GM23338 (cell line): ENCODE measurements around the gene PHF21A. TPM values are rescaled to one million over a fixed set of nuclear protein-coding genes. Genes with fewer than 3 reads are reported as not detected.

Experiments used
- ATAC-seq: fragments of 200-7000 bp; cut with Tn5 transposase; 3 replicates; pipeline ENCODE4 v1.9.1; 2020
- DNase-seq: peaks from one replicate; pipeline ENCODE4 v3.0.0-alpha.2; 2015; ENCODE audit warnings: low spot score
- H2AFZ ChIP-seq: fragments of 200-600 bp; sonication (generic); 2 replicates; pipeline ENCODE4 v1.8.0; 2016; ENCODE audit warnings: antibody characterized with exemption, mild to moderate bottlenecking, moderate library complexity
- H3F3A ChIP-seq: fragments of 200-600 bp; sonication (generic); replicated peaks from 2 replicates; pipeline ENCODE4 v1.8.0; 2017; ENCODE audit warnings: antibody characterized with exemption, mixed run types, low read depth
- H3K27ac ChIP-seq: fragments of 200-600 bp; sonication (generic); 2 replicates; pipeline ENCODE4 v1.6.1; 2016; ENCODE audit warnings: low read depth
- H3K27me3 ChIP-seq: fragments of 200-600 bp; sonication (generic); 2 replicates; pipeline ENCODE4 v1.8.0; 2016; ENCODE audit warnings: mild to moderate bottlenecking, mixed run types, moderate library complexity; ENCODE audit not compliant: insufficient read depth
- H3K36me3 ChIP-seq: fragments of 200-600 bp; sonication (generic); 2 replicates; pipeline ENCODE4 v1.8.0; 2016; ENCODE audit warnings: mild to moderate bottlenecking; ENCODE audit not compliant: insufficient read depth
- H3K4me1 ChIP-seq: fragments of 200-600 bp; sonication (generic); 2 replicates; pipeline ENCODE4 v1.8.0; 2016; ENCODE audit warnings: mild to moderate bottlenecking, moderate library complexity; ENCODE audit not compliant: insufficient read depth
- H3K4me2 ChIP-seq: fragments of 200-600 bp; sonication (generic); 2 replicates; pipeline ENCODE4 v1.7.1; 2017; ENCODE audit warnings: mixed run types
- H3K4me3 ChIP-seq: fragments of 200-600 bp; sonication (generic); 2 replicates; pipeline ENCODE4 v1.6.1; 2016; ENCODE audit warnings: mixed run types
- H3K79me2 ChIP-seq: fragments of 200-600 bp; sonication (generic); replicated peaks from 2 replicates; pipeline ENCODE4 v1.8.0; 2017; ENCODE audit warnings: mild to moderate bottlenecking; ENCODE audit not compliant: insufficient read depth
- H3K9me2 ChIP-seq: fragments of 200-600 bp; sonication (generic); 2 replicates; pipeline ENCODE4 v1.8.0; 2017; ENCODE audit not compliant: insufficient read depth
- H4K20me1 ChIP-seq: fragments of 200-600 bp; sonication (generic); replicated peaks from 2 replicates; pipeline ENCODE4 v1.8.0; 2017; ENCODE audit warnings: mild to moderate bottlenecking; ENCODE audit not compliant: insufficient read depth
- H3K27ac Mint-ChIP-seq: 2 replicates; pipeline ENCODE4 v1.8.0; 2020; ENCODE audit warnings: inconsistent platforms, mild to moderate bottlenecking, moderate library complexity, mixed read lengths
- H3K27me3 Mint-ChIP-seq: 3 replicates; pipeline ENCODE4 v1.8.0; 2022; ENCODE audit warnings: low read depth, mild to moderate bottlenecking, moderate library complexity, mixed read lengths, inconsistent platforms; ENCODE audit not compliant: insufficient read depth, poor library complexity
- H3K36me3 Mint-ChIP-seq: 3 replicates; pipeline ENCODE4 v1.8.0; 2021; ENCODE audit warnings: low read depth, mild to moderate bottlenecking, inconsistent platforms, moderate library complexity, mixed read lengths
- H3K4me1 Mint-ChIP-seq: 3 replicates; pipeline ENCODE4 v1.8.0; 2020; ENCODE audit warnings: mild to moderate bottlenecking, inconsistent platforms, mixed read lengths
- H3K4me3 Mint-ChIP-seq: 3 replicates; pipeline ENCODE4 v1.8.0; 2021; ENCODE audit warnings: moderate library complexity, mild to moderate bottlenecking, inconsistent platforms, mixed read lengths
- H3K9me3 Mint-ChIP-seq: 3 replicates; pipeline ENCODE4 v1.8.0; 2020; ENCODE audit warnings: moderate library complexity, mild to moderate bottlenecking, inconsistent platforms, mixed read lengths
- CREB1 ChIP-seq: fragments of 250-450 bp; sonication (Bioruptor Pico); IDR thresholded peaks from 2 replicates; pipeline ENCODE4 v1.5.0; 2020; ENCODE audit warnings: low read depth, mild to moderate bottlenecking, moderate library complexity
- CTCF ChIP-seq, 2 experiments: fragments of 200-600 bp in 1 of 2; sonication (generic) in 1 of 2; conservative IDR thresholded peaks; 2 replicates each; pipeline versions ENCODE4 v1.5.1 to v1.6.1; 2016 to 2017; ENCODE audit warnings: antibody characterized with exemption in 2 of 2, low read depth in 2 of 2, mild to moderate bottlenecking in 2 of 2, moderate library complexity in 1 of 2
- EZH2 ChIP-seq: fragments of 200-600 bp; sonication (generic); IDR thresholded peaks from one replicate; pipeline ENCODE4 v1.8.0; 2017; ENCODE audit warnings: antibody characterized with exemption, mild to moderate bottlenecking, low read depth; ENCODE audit not compliant: unreplicated experiment
- EZH2phosphoT487 ChIP-seq: fragments of 200-600 bp; sonication (generic); IDR thresholded peaks from one replicate; pipeline ENCODE4 v1.8.1; 2018; ENCODE audit warnings: antibody characterized with exemption; ENCODE audit not compliant: unreplicated experiment
- JUNB ChIP-seq: IDR thresholded peaks from one replicate; pipeline ENCODE4 v1.6.1; 2016; ENCODE audit warnings: antibody characterized with exemption; ENCODE audit not compliant: unreplicated experiment
- POLR2AphosphoS5 ChIP-seq: IDR thresholded peaks from 2 replicates; pipeline ENCODE4 v1.6.1; 2016; ENCODE audit warnings: antibody characterized with exemption, low read depth
- REST ChIP-seq: IDR thresholded peaks from one replicate; pipeline ENCODE4 v1.6.1; 2018; ENCODE audit warnings: antibody characterized with exemption; ENCODE audit not compliant: unreplicated experiment
- STAT1 ChIP-seq: IDR thresholded peaks from one replicate; pipeline ENCODE4 v1.6.1; 2016; ENCODE audit warnings: antibody characterized with exemption; ENCODE audit not compliant: unreplicated experiment
- ZNF114 ChIP-seq: fragments of 250-450 bp; sonication (Bioruptor Pico); IDR thresholded peaks from 2 replicates; pipeline ENCODE4 v1.5.0; 2020; ENCODE audit warnings: mild to moderate bottlenecking, moderate library complexity
- ZNF462 ChIP-seq: fragments of 250-450 bp; sonication (Bioruptor Pico); IDR thresholded peaks from 2 replicates; pipeline ENCODE4 v1.5.0; 2020; ENCODE audit warnings: mild to moderate bottlenecking, moderate library complexity
- long read RNA-seq: library from polyadenylated mRNA; unstranded; transcript quantifications from one replicate; pipeline ENCODE4 v2.0.0, GENCODE V29; 2020; ENCODE audit not compliant: unreplicated experiment
- polyA plus RNA-seq: library from polyadenylated mRNA; unstranded; fragments of >200 nt; fragmentation: Nextera tagmentation; extraction: Ambion mirVana; gene quantifications from 2 replicates; pipeline ENCODE4 v1.2.1, GENCODE V29; 2016
- total RNA-seq: library from RNA; depleted of rRNA; stranded (reverse); fragments of >200 nt; shearing (Covaris generic); gene quantifications from 2 replicates; pipeline ENCODE4 v1.2.3, GENCODE V29; 2014; rRNA removed

PHF21A gene
- total RNA-seq (14.2 and 23.6 TPM in 2 replicates), polyA plus RNA-seq (18.7 and 21.7 TPM in 2 replicates)
- long read RNA-seq, partial matches to known transcripts: 1 of 2 reads
- long read RNA-seq, other reads (novel, unspliced or antisense): 1 of 2 reads

GRCh38 chr11:46121301-46121723 is at the start of gene PHF21A:
Gene PHF21A, minus strand, starts transcription at chr11:46121454. Its CDS starts 37,235 bp downstream, at chr11:46084219.
- TF ChIP-seq STAT1: no peak
- TF ChIP-seq POLR2AphosphoS5: peak; percentile 37
- H3K4me1 ChIP-seq: peaks cover 18% of the 10 kb centered on the region
- 0 out of 2 replicates have a peak, but pooled peaks cover 3% of the 10 kb centered on the region for H3F3A ChIP-seq
- H4K20me1 ChIP-seq: no peaks in the 10 kb centered on the region
- H3K27ac Mint-ChIP-seq: peak within 1 kb of the TSS; percentile 96
- peaks cover 9% of the 10 kb centered on the region for H3K27me3 Mint-ChIP-seq
- H3K36me3 ChIP-seq: no peaks in the 10 kb centered on the region
- H3K4me1 Mint-ChIP-seq: peaks cover 21% of the 10 kb centered on the region; the same call in 2 of the 3 replicates
- H3K27ac ChIP-seq: peak within 1 kb of the TSS; percentile 97
- peak within 1 kb of the TSS; percentile 91 for H3K4me3 Mint-ChIP-seq
- ATAC-seq (peak; percentile 54), DNase-seq (peak; percentile 95)
- H3K27me3 ChIP-seq: no peaks in the 10 kb centered on the region
- H3K9me3 Mint-ChIP-seq: no peaks in the 10 kb centered on the region; the same call in 2 of the 3 replicates
- peak within 1 kb of the TSS; percentile 94 for H3K4me2 ChIP-seq
- peaks cover 32% of the 10 kb centered on the region for H3K79me2 ChIP-seq
- H3K9me2 ChIP-seq: no peaks in the 10 kb centered on the region
- H2AFZ ChIP-seq: peak within 1 kb of the TSS; percentile 87; the same call in 1 of the 2 replicates
- H3K36me3 Mint-ChIP-seq: no peaks in the 10 kb centered on the region
- peak within 1 kb of the TSS; percentile 95 for H3K4me3 ChIP-seq

GRCh38 chr11:46170797-46171196 is 49.5 kb upstream of the PHF21A start:
- H3F3A ChIP-seq: no peaks in the 10 kb centered on the region
- no peaks in the 10 kb centered on the region for H3K9me3 Mint-ChIP-seq
- ATAC-seq: no peak
- H3K9me2 ChIP-seq: no peaks in the 10 kb centered on the region; the same call in 1 of the 2 replicates
- H2AFZ ChIP-seq: no peak overlapping the region
- DNase-seq: no peak
- H3K4me1 Mint-ChIP-seq: no peaks in the 10 kb centered on the region
- H3K4me3 Mint-ChIP-seq: no peak overlapping the region
- no peak overlapping the region for H3K4me2 ChIP-seq
- no peak overlapping the region for H3K27ac ChIP-seq
- no peaks in the 10 kb centered on the region for H3K36me3 ChIP-seq
- H3K27me3 ChIP-seq: no peaks in the 10 kb centered on the region
- no peaks in the 10 kb centered on the region for H3K79me2 ChIP-seq
- H3K27ac Mint-ChIP-seq: no peak overlapping the region
- no peaks in the 10 kb centered on the region for H3K4me1 ChIP-seq
- H3K27me3 Mint-ChIP-seq: peaks cover 2% of the 10 kb centered on the region
- H3K4me3 ChIP-seq: no peak overlapping the region
- no peaks in the 10 kb centered on the region for H4K20me1 ChIP-seq
- no peaks in the 10 kb centered on the region for H3K36me3 Mint-ChIP-seq
- TF ChIP-seq ZNF462 (CRISPR knock-in tag) (no peak), ZNF114 (CRISPR knock-in tag) (no peak), CTCF (conservative IDR thresholded peaks at IDR 0.05; ENCODE audit: low read depth in 2 of 2) (no peak), JUNB (no peak), POLR2AphosphoS5 (no peak), REST (no peak), EZH2phosphoT487 (no peak), EZH2 (no peak), CREB1 (no peak)
